H9 (cell line): ENCODE measurements around the gene SECISBP2. TPM values are rescaled to one million over a fixed set of nuclear protein-coding genes. Genes with fewer than 3 reads are reported as not detected.

Source experiments
- DNase-seq: peaks from one replicate; pipeline ENCODE4 v3.0.0-alpha.2; 2017
- H2AFZ ChIP-seq: one replicate; pipeline ENCODE4 v1.6.1; 2013; ENCODE audit warnings: mild to moderate bottlenecking, low read length, control low read depth, moderate library complexity
- H2AK5ac ChIP-seq: 2 replicates; pipeline ENCODE4 v1.6.1; 2013; ENCODE audit warnings: low read length, control low read depth, mixed read lengths; ENCODE audit not compliant: insufficient read length
- H2BK120ac ChIP-seq: one replicate; pipeline ENCODE4 v1.6.1; 2013; ENCODE audit warnings: low read depth, mild to moderate bottlenecking, low read length, control low read depth, inconsistent platforms; ENCODE audit not compliant: poor library complexity, severe bottlenecking
- H2BK12ac ChIP-seq: 2 replicates; pipeline ENCODE4 v1.6.1; 2013; ENCODE audit warnings: low read length, control low read depth, mixed read lengths, low read depth; ENCODE audit not compliant: insufficient read length
- H2BK15ac ChIP-seq: 2 replicates; pipeline ENCODE4 v1.6.1; 2013; ENCODE audit warnings: low read depth, low read length, control low read depth
- H2BK20ac ChIP-seq: one replicate; pipeline ENCODE4 v1.6.1; 2013; ENCODE audit warnings: low read depth, mild to moderate bottlenecking, low read length, control low read depth, inconsistent platforms; ENCODE audit not compliant: poor library complexity, severe bottlenecking
- H2BK5ac ChIP-seq: 2 replicates; pipeline ENCODE4 v1.6.1; 2013; ENCODE audit warnings: low read length, control low read depth, mixed read lengths; ENCODE audit not compliant: insufficient read length
- H3K14ac ChIP-seq: 2 replicates; pipeline ENCODE4 v1.6.1; 2013; ENCODE audit warnings: low read length, control low read depth; ENCODE audit not compliant: insufficient read depth
- H3K18ac ChIP-seq: 2 replicates; pipeline ENCODE4 v1.6.1; 2013; ENCODE audit warnings: low read depth, mild to moderate bottlenecking, mixed read lengths, low read length, control low read depth; ENCODE audit not compliant: insufficient read length
- H3K23ac ChIP-seq: 2 replicates; pipeline ENCODE4 v1.6.1; 2013; ENCODE audit warnings: low read length, control low read depth, mixed read lengths, low read depth; ENCODE audit not compliant: insufficient read length
- H3K23me2 ChIP-seq: 2 replicates; pipeline ENCODE4 v1.6.1; 2013; ENCODE audit warnings: low read depth, mild to moderate bottlenecking, mixed read lengths, low read length, control low read depth; ENCODE audit not compliant: insufficient read length, poor library complexity, severe bottlenecking
- H3K27ac ChIP-seq: 2 replicates; pipeline ENCODE4 v1.5.1; 2013; ENCODE audit warnings: low read length, control low read depth, mixed read lengths, low read depth; ENCODE audit not compliant: insufficient read length
- H3K27me3 ChIP-seq: 2 replicates; pipeline ENCODE4 v1.6.1; 2013; ENCODE audit warnings: low read length, control low read depth, inconsistent platforms; ENCODE audit not compliant: insufficient read depth
- H3K4ac ChIP-seq: 2 replicates; pipeline ENCODE4 v1.6.1; 2013; ENCODE audit warnings: low read depth, mild to moderate bottlenecking, control low read depth, inconsistent platforms, low read length, moderate library complexity
- H3K4me1 ChIP-seq: 2 replicates; pipeline ENCODE4 v1.6.1; 2013; ENCODE audit warnings: low read length, control low read depth, inconsistent platforms; ENCODE audit not compliant: insufficient read depth
- H3K4me2 ChIP-seq: 2 replicates; pipeline ENCODE4 v1.6.1; 2013; ENCODE audit warnings: low read length, control low read depth, mixed read lengths; ENCODE audit not compliant: insufficient read length, insufficient read depth
- H3K56ac ChIP-seq: 2 replicates; pipeline ENCODE4 v1.6.1; 2013; ENCODE audit warnings: low read depth, mild to moderate bottlenecking, mixed read lengths, low read length, control low read depth; ENCODE audit not compliant: insufficient read length
- H3K79me1 ChIP-seq: 2 replicates; pipeline ENCODE4 v1.6.1; 2013; ENCODE audit warnings: low read depth, mild to moderate bottlenecking, moderate library complexity, low read length, control low read depth, inconsistent platforms; ENCODE audit not compliant: insufficient read depth, poor library complexity, severe bottlenecking
- H3K79me2 ChIP-seq: 2 replicates; pipeline ENCODE4 v1.6.1; 2013; ENCODE audit warnings: low read length, control low read depth, inconsistent platforms; ENCODE audit not compliant: insufficient read depth
- H3K9ac ChIP-seq: 2 replicates; pipeline ENCODE4 v1.6.1; 2013; ENCODE audit warnings: low read length, control low read depth, mixed read lengths; ENCODE audit not compliant: insufficient read length; ENCODE audit errors: extremely low read depth
- H3K9me3 ChIP-seq: one replicate; pipeline ENCODE4 v1.6.1; 2013; ENCODE audit warnings: low read depth, low read length, inconsistent platforms; ENCODE audit not compliant: control insufficient read depth
- H3T11ph ChIP-seq: one replicate; pipeline ENCODE4 v1.6.1; 2013; ENCODE audit warnings: mild to moderate bottlenecking, low read length, control low read depth, inconsistent platforms
- H4K20me1 ChIP-seq: one replicate; pipeline ENCODE4 v1.6.1; 2013; ENCODE audit not compliant: control insufficient read depth, insufficient read length, insufficient read depth
- H4K5ac ChIP-seq: 2 replicates; pipeline ENCODE4 v1.6.1; 2013; ENCODE audit warnings: low read depth, mild to moderate bottlenecking, mixed read lengths, low read length, control low read depth; ENCODE audit not compliant: insufficient read length
- H4K8ac ChIP-seq: replicated peaks from 2 replicates; pipeline ENCODE4 v1.6.1; 2013; ENCODE audit warnings: low read length, control low read depth, mixed read lengths, low read depth; ENCODE audit not compliant: insufficient read length
- H4K91ac ChIP-seq: 2 replicates; pipeline ENCODE4 v1.6.1; 2013; ENCODE audit warnings: low read depth, mild to moderate bottlenecking, moderate library complexity, mixed read lengths, low read length, control low read depth; ENCODE audit not compliant: insufficient read length
- H3K27ac Mint-ChIP-seq, 3 experiments: 2 replicates in 2 of 3; 3 replicates in 1 of 3; pipeline ENCODE4 v1.8.0; 2020 to 2021; ENCODE audit warnings: mixed read lengths in 3 of 3, mild to moderate bottlenecking in 1 of 3, moderate library complexity in 1 of 3
- H3K27me3 Mint-ChIP-seq: 2 replicates; pipeline ENCODE4 v1.8.0; 2021; ENCODE audit warnings: low read depth, mild to moderate bottlenecking, moderate library complexity, mixed read lengths
- H3K36me3 Mint-ChIP-seq, 3 experiments: 2 replicates in 2 of 3; 3 replicates in 1 of 3; pipeline ENCODE4 v1.8.0; 2020 to 2021; ENCODE audit warnings: low read depth in 3 of 3, mixed read lengths in 3 of 3; ENCODE audit not compliant: insufficient read depth in 1 of 3
- H3K4me1 Mint-ChIP-seq, 2 experiments: 2 replicates each; pipeline ENCODE4 v1.8.0; 2020; ENCODE audit warnings: mixed read lengths in 2 of 2
- H3K4me3 Mint-ChIP-seq, 2 experiments: 2 replicates in 1 of 2; 3 replicates in 1 of 2; pipeline ENCODE4 v1.8.0; 2020 to 2021; ENCODE audit warnings: mild to moderate bottlenecking in 2 of 2, mixed read lengths in 2 of 2, moderate library complexity in 1 of 2
- H3K9me3 Mint-ChIP-seq, 2 experiments: 2 replicates in 1 of 2; 3 replicates in 1 of 2; pipeline ENCODE4 v1.8.0; 2020; ENCODE audit warnings: mild to moderate bottlenecking in 2 of 2, mixed read lengths in 2 of 2, moderate library complexity in 1 of 2
- CTCF ChIP-seq: fragments of 200-600 bp; sonication (generic); conservative IDR thresholded peaks from 3 replicates; pipeline ENCODE4 v1.8.0; 2021; ENCODE audit warnings: antibody characterized with exemption, mild to moderate bottlenecking
- WGBS: extraction: QIAGEN DNeasy Blood & Tissue Kit; methylation state at CpG from one replicate; pipeline ENCODE4 v1.1.7; 2013; ENCODE audit warnings: missing lambda C conversion rate, low lambda C conversion rate, mixed read lengths; ENCODE audit not compliant: insufficient read length; ENCODE audit errors: extremely low coverage; 5-methylcytosine and 5-hydroxymethylcytosine counted together
- total RNA-seq: library from RNA; stranded (reverse); gene quantifications from 2 replicates; pipeline ENCODE4 v1.2.1, GENCODE V29; 2021

Gene SECISBP2
- total RNA-seq, 1 experiment from 2014 or later, result 62.7 TPM

GRCh38 chr9:89323390-89323789, 5.1 kb downstream of the SECISBP2 start:
- H3K4me2 ChIP-seq, result no peak overlapping the region
- H3K79me1 ChIP-seq, result peaks cover 10% of the 10 kb centered on the region
- no peak overlapping the region for H2BK5ac ChIP-seq
- no peak overlapping the region for H3K27ac ChIP-seq
- H4K20me1 ChIP-seq, result no peaks in the 10 kb centered on the region
- TF ChIP-seq CTCF, result no peak
- H3T11ph ChIP-seq, result no peak overlapping the region
- H3K27me3 ChIP-seq, result no peaks in the 10 kb centered on the region
- H4K8ac ChIP-seq, result no peak overlapping the region
- Mint-ChIP-seq H3K27me3 (no peaks in the 10 kb centered on the region), H3K27ac (peak overlapping the region in 2 of 3 experiments; percentile 5 to 12; a peak in 3 of 7 replicates), H3K9me3 (no peaks in the 10 kb centered on the region), H3K36me3 (peaks cover 9 to 53% (median 43%) of the 10 kb centered on the region in 3 experiments; a peak in 6 of 7 replicates), H3K4me3 (no peak overlapping the region), H3K4me1 (peaks cover 7 to 9% of the 10 kb centered on the region in 2 experiments)
- no peak overlapping the region for H4K91ac ChIP-seq
- H3K56ac ChIP-seq, result no peak overlapping the region
- H3K9me3 ChIP-seq, result no peaks in the 10 kb centered on the region
- peaks cover 4% of the 10 kb centered on the region for H3K23me2 ChIP-seq
- DNase-seq, result no peak
- H2BK120ac ChIP-seq, result no peak overlapping the region
- no peak overlapping the region for H2AFZ ChIP-seq
- H3K4me1 ChIP-seq, result no peaks in the 10 kb centered on the region
- H2BK12ac ChIP-seq, result no peak overlapping the region
- H3K79me2 ChIP-seq, result peaks cover 18% of the 10 kb centered on the region; the same call in 1 of the 2 replicates
- no peak overlapping the region for H3K9ac ChIP-seq
- WGBS, result no CpG with 5 or more reads among the region's 4 CpGs
- no peak overlapping the region for H3K23ac ChIP-seq
- H2BK20ac ChIP-seq, result no peak overlapping the region
- no peak overlapping the region for H2BK15ac ChIP-seq
- H3K18ac ChIP-seq, result no peak overlapping the region
- H2AK5ac ChIP-seq, result no peak overlapping the region
- H3K4ac ChIP-seq, result no peak overlapping the region
- no peak overlapping the region for H4K5ac ChIP-seq
- no peak overlapping the region for H3K14ac ChIP-seq
